Neuronal stem cell (in vitro differentiated cells): Measurements from ENCODE around the gene PAXX.
A peak's percentile ranks its signal among the peaks of the same experiment; 100 is the strongest.

ENCODE experiments used
- DNase-seq: peaks from one replicate; pipeline ENCODE4 v3.0.0-alpha.2; 2013; ENCODE audit warnings: low spot score
- H2AFZ ChIP-seq: one replicate; pipeline ENCODE4 v1.6.1; 2013; ENCODE audit warnings: mild to moderate bottlenecking, low read length, inconsistent platforms
- H2AK5ac ChIP-seq: 2 replicates; pipeline ENCODE4 v1.6.1; 2013; ENCODE audit warnings: low read depth, mild to moderate bottlenecking, inconsistent platforms, low read length, moderate library complexity, mixed read lengths
- H2BK120ac ChIP-seq: 2 replicates; pipeline ENCODE4 v1.6.1; 2013; ENCODE audit warnings: low read depth, mild to moderate bottlenecking, inconsistent platforms, low read length, moderate library complexity, mixed read lengths
- H2BK12ac ChIP-seq: one replicate; pipeline ENCODE4 v1.6.1; 2013; ENCODE audit warnings: low read length, inconsistent platforms
- H2BK15ac ChIP-seq: 2 replicates; pipeline ENCODE4 v1.6.1; 2013; ENCODE audit warnings: mild to moderate bottlenecking, low read length, inconsistent platforms, mixed read lengths
- H2BK5ac ChIP-seq: one replicate; pipeline ENCODE4 v1.6.1; 2013; ENCODE audit warnings: inconsistent platforms, mild to moderate bottlenecking, low read length, moderate library complexity
- H3K14ac ChIP-seq: one replicate; pipeline ENCODE4 v1.6.1; 2013; ENCODE audit warnings: low read length, inconsistent platforms
- H3K18ac ChIP-seq: 2 replicates; pipeline ENCODE4 v1.6.1; 2013; ENCODE audit warnings: low read length, inconsistent platforms
- H3K23ac ChIP-seq: 2 replicates; pipeline ENCODE4 v1.6.1; 2013; ENCODE audit warnings: low read depth, mild to moderate bottlenecking, mixed read lengths, low read length, inconsistent platforms; ENCODE audit not compliant: poor library complexity
- H3K27ac ChIP-seq: replicated peaks from 3 replicates; pipeline ENCODE4 v1.5.1; 2013; ENCODE audit warnings: low read length, inconsistent platforms
- H3K27me3 ChIP-seq, 3 experiments: 2 replicates each; pipeline ENCODE4 v1.6.1; 2013; ENCODE audit warnings: low read length in 3 of 3, mild to moderate bottlenecking in 2 of 3, inconsistent platforms in 1 of 3, low read depth in 1 of 3, mixed read lengths in 1 of 3, moderate library complexity in 1 of 3; ENCODE audit not compliant: control insufficient read depth in 3 of 3, insufficient read depth in 3 of 3
- H3K36me3 ChIP-seq, 2 donors: replicated peaks in 1 of 2; 2 replicates each; pipeline ENCODE4 v1.6.1; 2013; ENCODE audit warnings: low read length in 2 of 2; ENCODE audit not compliant: control insufficient read depth in 2 of 2, insufficient read depth in 2 of 2
- H3K4ac ChIP-seq: 2 replicates; pipeline ENCODE4 v1.6.1; 2013; ENCODE audit warnings: inconsistent platforms, mild to moderate bottlenecking, low read length, moderate library complexity
- H3K4me1 ChIP-seq, 2 donors: 1 replicate in 1 of 2; 2 replicates in 1 of 2; pipeline ENCODE4 v1.6.1; 2013; ENCODE audit warnings: low read length in 2 of 2, low read depth in 1 of 2; ENCODE audit not compliant: control insufficient read depth in 2 of 2, insufficient read depth in 1 of 2
- H3K4me2 ChIP-seq: one replicate; pipeline ENCODE4 v1.6.1; 2013; ENCODE audit warnings: mild to moderate bottlenecking, low read length, inconsistent platforms; ENCODE audit not compliant: insufficient read depth, poor library complexity, severe bottlenecking
- H3K4me3 ChIP-seq, 2 donors: 2 replicates each; pipeline ENCODE4 v1.5.1; 2013; ENCODE audit warnings: low read length in 2 of 2, mild to moderate bottlenecking in 2 of 2, inconsistent platforms in 1 of 2, moderate library complexity in 1 of 2
- H3K79me1 ChIP-seq: one replicate; pipeline ENCODE4 v1.6.1; 2013; ENCODE audit warnings: low read depth, mild to moderate bottlenecking, inconsistent platforms, low read length, moderate library complexity
- H3K9ac ChIP-seq: one replicate; pipeline ENCODE4 v1.6.1; 2013; ENCODE audit warnings: mild to moderate bottlenecking, low read depth, low read length, inconsistent platforms; ENCODE audit not compliant: poor library complexity
- H3K9me3 ChIP-seq, 2 donors: replicated peaks in 1 of 2; 2 replicates each; pipeline versions ENCODE3 to v1.6.1; 2013; ENCODE audit warnings: low read length in 2 of 2, mild to moderate bottlenecking in 2 of 2, inconsistent platforms in 1 of 2, low read depth in 1 of 2, mixed read lengths in 1 of 2, moderate library complexity in 1 of 2; ENCODE audit not compliant: control insufficient read depth in 2 of 2, insufficient read depth in 1 of 2
- H4K8ac ChIP-seq: one replicate; pipeline ENCODE4 v1.6.1; 2013; ENCODE audit warnings: low read depth, mild to moderate bottlenecking, inconsistent platforms, low read length, moderate library complexity
- H4K91ac ChIP-seq: one replicate; pipeline ENCODE4 v1.6.1; 2013; ENCODE audit warnings: low read length, low read depth, mild to moderate bottlenecking, inconsistent platforms; ENCODE audit not compliant: poor library complexity
- WGBS, 2 donors: extraction: QIAGEN DNeasy Blood & Tissue Kit; methylation state at CpG; one replicate each; pipeline ENCODE4 v1.1.7; 2013; ENCODE audit warnings: missing lambda C conversion rate in 2 of 2, mixed read lengths in 1 of 2; ENCODE audit not compliant: insufficient read length in 2 of 2, insufficient replicate concordance in 1 of 2; ENCODE audit errors: extremely low coverage in 2 of 2; 5-methylcytosine and 5-hydroxymethylcytosine counted together

PAXX gene

GRCh38 chr9:137015540-137015930, 23.3 kb downstream of the PAXX start:
- H3K36me3 ChIP-seq = peaks cover 25 to 42% of the 10 kb centered on the region in 2 donors
- no peak overlapping the region for H2BK5ac ChIP-seq
- H3K27ac ChIP-seq = no peak overlapping the region
- no peak overlapping the region for H3K4me2 ChIP-seq
- H2BK12ac ChIP-seq = no peak overlapping the region
- no peak overlapping the region for H4K91ac ChIP-seq
- H3K4me1 ChIP-seq = no peaks in the 10 kb centered on the region
- H3K9ac ChIP-seq = peak overlapping the region; percentile 44
- H3K4me3 ChIP-seq = no peak overlapping the region
- no peak overlapping the region for H4K8ac ChIP-seq
- peaks cover 6% of the 10 kb centered on the region for H3K79me1 ChIP-seq
- H2AFZ ChIP-seq = no peak overlapping the region
- H3K9me3 ChIP-seq = peaks cover 0 to 6% of the 10 kb centered on the region in 2 donors
- no peak overlapping the region for H2BK15ac ChIP-seq
- no peaks in the 10 kb centered on the region for H3K27me3 ChIP-seq
- H3K18ac ChIP-seq = no peak overlapping the region
- H3K14ac ChIP-seq = no peak overlapping the region
- no peak for DNase-seq
- no CpG with 5 or more reads among the region's 25 CpGs for WGBS, 2 donors
- peak overlapping the region; percentile 43 for H3K23ac ChIP-seq
- no peak overlapping the region for H2BK120ac ChIP-seq
- H2AK5ac ChIP-seq = no peak overlapping the region
- no peak overlapping the region for H3K4ac ChIP-seq

DNA sequence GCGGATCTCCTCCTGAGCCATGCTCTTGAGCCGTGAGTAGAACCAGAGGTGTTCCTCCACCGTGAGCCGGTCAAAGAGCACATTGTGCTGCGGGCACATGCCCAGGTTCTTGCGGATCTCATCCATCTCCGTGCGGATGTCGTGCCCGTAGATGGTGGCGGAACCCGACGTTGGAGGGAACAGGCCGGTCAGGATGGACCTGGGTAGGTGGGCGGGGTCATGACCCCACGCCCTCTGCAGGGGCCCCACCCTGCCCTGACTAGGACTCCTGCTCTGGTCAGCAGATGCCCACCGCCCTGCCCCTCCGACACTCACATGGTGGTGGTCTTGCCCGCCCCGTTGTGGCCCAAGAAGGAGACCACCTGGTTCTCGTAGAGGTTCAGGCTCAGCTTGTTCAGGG, 23.8 kb downstream of the PAXX start:
- no peak overlapping the region for H2BK15ac ChIP-seq
- H3K27ac ChIP-seq = no peak overlapping the region
- no peak overlapping the region for H3K18ac ChIP-seq
- H3K4me3 ChIP-seq = no peak overlapping the region
- no peak overlapping the region for H4K8ac ChIP-seq
- no peaks in the 10 kb centered on the region for H3K4me1 ChIP-seq
- no peak overlapping the region for H4K91ac ChIP-seq
- H2BK5ac ChIP-seq = no peak overlapping the region
- no peaks in the 10 kb centered on the region for H3K27me3 ChIP-seq
- no peak overlapping the region for H3K4ac ChIP-seq
- peaks cover 6% of the 10 kb centered on the region for H3K79me1 ChIP-seq
- no peak for DNase-seq
- WGBS, 2 donors = no CpG with 5 or more reads among the region's 21 CpGs
- H3K9ac ChIP-seq = no peak overlapping the region
- H2BK12ac ChIP-seq = no peak overlapping the region
- peaks cover 0 to 6% of the 10 kb centered on the region in 2 donors for H3K9me3 ChIP-seq
- H3K4me2 ChIP-seq = no peak overlapping the region
- no peak overlapping the region for H2BK120ac ChIP-seq
- no peak overlapping the region for H2AFZ ChIP-seq
- H2AK5ac ChIP-seq = no peak overlapping the region
- no peak overlapping the region for H3K14ac ChIP-seq
- H3K36me3 ChIP-seq = peaks cover 24 to 42% of the 10 kb centered on the region in 2 donors
- no peak overlapping the region for H3K23ac ChIP-seq

DNA sequence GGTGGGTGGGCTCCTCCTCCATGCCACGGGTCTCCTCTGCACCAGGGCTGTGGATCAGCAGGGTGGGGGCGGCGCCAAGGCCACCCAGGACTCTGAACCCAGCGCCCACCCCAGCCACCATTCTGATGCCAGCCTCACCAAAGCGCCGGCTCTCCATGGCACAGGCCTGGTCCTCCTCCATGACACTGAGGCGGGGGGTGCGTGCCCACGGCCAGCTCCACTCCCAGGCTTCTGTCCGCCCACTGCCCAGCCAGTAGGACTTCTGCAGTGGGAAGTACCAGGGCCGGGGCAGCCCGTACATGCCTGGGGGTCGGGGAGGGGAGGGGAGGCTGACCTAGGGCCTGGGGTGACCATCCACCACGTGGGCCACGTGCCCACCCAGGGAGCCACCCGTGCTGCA, 24.2 kb downstream of the PAXX start:
- H3K4ac ChIP-seq = no peak overlapping the region
- no peak overlapping the region for H4K8ac ChIP-seq
- no peak overlapping the region for H3K18ac ChIP-seq
- H4K91ac ChIP-seq = no peak overlapping the region
- H2AK5ac ChIP-seq = no peak overlapping the region
- H3K4me2 ChIP-seq = no peak overlapping the region
- no peak overlapping the region for H3K9ac ChIP-seq
- no peak overlapping the region for H3K23ac ChIP-seq
- no peak overlapping the region for H2BK12ac ChIP-seq
- no peak overlapping the region for H2BK15ac ChIP-seq
- no peak overlapping the region for H3K4me3 ChIP-seq
- H2AFZ ChIP-seq = no peak overlapping the region
- H3K14ac ChIP-seq = no peak overlapping the region
- no peaks in the 10 kb centered on the region for H3K4me1 ChIP-seq
- no peak overlapping the region for H2BK120ac ChIP-seq
- H3K9me3 ChIP-seq = peaks cover 0 to 6% of the 10 kb centered on the region in 2 donors
- no CpG with 5 or more reads among the region's 16 CpGs for WGBS, 2 donors
- no peak for DNase-seq
- H2BK5ac ChIP-seq = peak overlapping the region; percentile 69
- H3K27me3 ChIP-seq = no peaks in the 10 kb centered on the region
- H3K79me1 ChIP-seq = peaks cover 6% of the 10 kb centered on the region
- H3K36me3 ChIP-seq = peaks cover 24 to 42% of the 10 kb centered on the region in 2 donors
- no peak overlapping the region for H3K27ac ChIP-seq

GRCh38 chr9:137017071-137017470, 24.8 kb downstream of the PAXX start:
- no peak overlapping the region for H3K4me2 ChIP-seq
- no CpG with 5 or more reads among the region's 28 CpGs for WGBS, 2 donors

More at GRCh38 chr9:137017071-137017470, 24.8 kb downstream of the PAXX start:
- Histone ChIP-seq H3K27ac (no peak overlapping the region), H3K18ac (no peak overlapping the region), H3K79me1 (peaks cover 6% of the 10 kb centered on the region), H2BK120ac (no peak overlapping the region), H3K4ac (no peak overlapping the region), H3K36me3 (peaks cover 22 to 42% of the 10 kb centered on the region in 2 donors), H3K27me3 (no peaks in the 10 kb centered on the region), H3K4me3 (peak overlapping the region in 1 of 2 donors; percentile 66), H2AK5ac (no peak overlapping the region), H2AFZ (no peak overlapping the region), H2BK5ac (peak overlapping the region; percentile 69), H3K4me1 (no peaks in the 10 kb centered on the region), H3K9me3 (peaks cover 0 to 6% of the 10 kb centered on the region in 2 donors), H4K91ac (peak overlapping the region; percentile 53), H3K23ac (peak overlapping the region; percentile 11), H2BK12ac (no peak overlapping the region), H2BK15ac (no peak overlapping the region), H3K9ac (no peak overlapping the region), H4K8ac (no peak overlapping the region), H3K14ac (no peak overlapping the region)
- no peak for DNase-seq
